GM21528 (cell line): Measurements from ENCODE around the gene ZNF700.
"Not testable (repeated sequence)": the region's sequence is repeated elsewhere in the genome, so short reads cannot be mapped to it uniquely, and the experiment has no call there.

ENCODE experiments used
- ATAC-seq: cut with Tn5 transposase; IDR thresholded peaks from one replicate; pipeline ENCODE4 v1.9.1; 2021; ENCODE audit warnings: mild to moderate bottlenecking, moderate library complexity; ENCODE audit not compliant: unreplicated experiment, low FRiP score

Gene ZNF700

DNA sequence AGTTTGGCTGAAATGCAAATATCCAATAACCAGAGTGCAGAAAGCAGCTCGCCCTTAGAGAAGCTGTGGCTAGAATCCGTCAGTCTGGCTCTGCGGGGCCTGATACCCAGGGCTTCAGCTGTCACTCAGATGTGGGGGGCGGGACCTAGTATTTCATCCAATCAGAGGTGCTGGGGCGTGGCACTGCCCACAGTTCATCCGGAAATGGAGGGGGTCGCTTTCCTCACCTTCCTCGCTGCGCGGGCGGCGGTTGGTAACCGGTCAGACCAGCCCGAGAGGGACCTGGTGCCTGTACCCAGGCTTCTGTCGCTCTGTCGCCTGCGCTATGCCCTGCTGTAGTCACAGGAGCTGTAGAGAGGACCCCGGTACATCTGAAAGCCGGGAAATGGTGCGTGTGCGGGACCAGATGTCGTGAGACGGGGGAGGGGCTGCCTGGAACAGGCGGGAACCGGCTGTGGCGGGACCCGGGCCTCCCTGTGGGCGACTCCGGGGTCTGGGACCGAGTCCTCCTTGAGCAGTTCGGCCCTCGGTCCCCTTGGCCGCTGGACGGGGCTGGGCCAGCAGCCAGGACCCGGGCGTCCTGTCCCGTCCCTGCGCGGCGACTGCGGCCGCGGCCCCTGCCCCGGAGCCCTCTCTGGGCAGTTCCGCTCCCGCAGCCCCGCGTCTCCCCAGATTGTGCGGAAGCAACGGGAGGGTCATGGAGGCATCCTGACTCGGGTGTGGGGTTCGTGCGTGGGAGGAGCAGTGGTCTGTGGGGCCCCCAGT, at the start of gene ZNF700:
Gene ZNF700, plus strand, starts transcription at position 222 of the 765 bp plus-strand sequence. Its CDS starts 104 bp downstream, at position 326.
- ATAC-seq: peak; percentile 89

DNA sequence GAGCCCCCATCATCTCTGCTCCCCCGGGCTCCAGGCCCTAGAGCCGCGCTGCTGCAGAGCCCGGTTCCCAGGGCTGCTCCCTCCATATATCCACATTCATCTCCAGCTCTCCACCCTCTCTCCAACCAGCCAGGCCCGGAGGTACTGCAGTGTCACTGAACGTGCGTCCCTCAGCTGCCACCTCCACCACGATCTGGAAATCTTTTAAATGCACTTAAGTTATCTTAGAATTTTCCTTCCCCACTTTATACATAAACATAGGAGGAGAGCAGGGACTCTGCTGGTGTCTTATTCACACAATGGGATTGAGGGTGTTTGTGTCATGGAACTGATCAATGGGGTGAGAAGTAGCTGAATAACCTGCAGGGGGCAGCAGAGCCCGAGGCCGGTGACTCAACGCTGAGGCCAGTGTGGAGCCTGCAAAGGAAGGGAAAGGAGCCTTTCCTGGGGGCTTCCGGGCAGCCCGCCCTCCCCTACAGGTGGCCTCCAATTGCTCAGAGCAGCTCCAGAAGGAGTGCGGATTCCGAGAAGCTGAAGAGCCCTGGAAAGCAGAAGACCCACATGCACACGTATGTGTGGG, 45.1 kb upstream of the ZNF700 start:
- not testable (repeated sequence) for ATAC-seq

DNA sequence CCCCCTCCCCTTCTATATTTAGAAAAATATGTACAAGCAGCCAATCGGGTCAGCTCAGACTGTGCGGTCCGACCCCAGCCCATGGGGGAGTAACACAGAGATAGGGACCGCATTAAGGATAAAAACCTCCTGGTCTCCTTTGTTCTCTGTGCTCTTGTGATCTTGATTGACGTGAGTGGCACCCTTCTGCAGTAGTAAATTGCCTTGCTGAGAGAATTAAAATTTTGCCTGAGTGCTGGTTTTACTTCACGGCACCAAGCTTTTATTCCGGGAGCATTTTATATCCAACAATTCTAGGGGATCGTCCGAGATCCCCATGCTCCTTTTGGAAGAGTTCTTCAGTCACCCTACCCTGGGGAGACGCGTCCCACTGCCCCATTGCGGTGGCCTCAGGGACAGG, 44.3 kb upstream of the ZNF700 start:
- no peak for ATAC-seq

DNA sequence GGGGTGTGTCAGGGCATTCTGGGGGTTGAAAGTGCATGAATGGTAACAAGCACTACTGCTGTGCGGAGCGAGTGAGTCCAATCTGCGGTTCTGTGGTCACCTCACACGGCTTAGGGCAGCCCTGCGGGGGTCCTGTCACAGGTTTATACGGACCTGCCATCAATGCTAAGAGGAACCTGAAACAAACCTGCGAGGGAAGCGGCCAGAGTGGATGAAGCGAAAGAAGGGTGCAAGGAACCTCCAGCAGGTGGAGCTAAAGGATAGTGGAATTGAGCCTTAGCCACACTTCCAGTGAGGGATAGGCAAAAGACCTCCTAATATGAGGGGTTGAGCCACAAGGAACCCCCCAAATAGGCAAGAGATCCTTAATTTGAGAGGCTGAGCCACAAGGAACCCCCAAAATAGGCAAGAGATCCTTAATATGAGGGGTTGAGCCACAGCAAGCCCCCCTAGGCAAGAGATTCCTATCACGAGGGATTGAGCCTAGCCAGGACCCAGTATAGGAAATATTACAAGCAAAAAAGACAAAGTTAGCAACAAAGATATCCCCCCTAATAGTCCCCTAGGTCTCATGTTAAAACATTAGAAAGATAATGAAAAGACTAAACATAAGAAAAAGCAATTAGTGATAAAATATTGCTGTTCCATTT, 43.6 kb upstream of the ZNF700 start:
- ATAC-seq: no peak

DNA sequence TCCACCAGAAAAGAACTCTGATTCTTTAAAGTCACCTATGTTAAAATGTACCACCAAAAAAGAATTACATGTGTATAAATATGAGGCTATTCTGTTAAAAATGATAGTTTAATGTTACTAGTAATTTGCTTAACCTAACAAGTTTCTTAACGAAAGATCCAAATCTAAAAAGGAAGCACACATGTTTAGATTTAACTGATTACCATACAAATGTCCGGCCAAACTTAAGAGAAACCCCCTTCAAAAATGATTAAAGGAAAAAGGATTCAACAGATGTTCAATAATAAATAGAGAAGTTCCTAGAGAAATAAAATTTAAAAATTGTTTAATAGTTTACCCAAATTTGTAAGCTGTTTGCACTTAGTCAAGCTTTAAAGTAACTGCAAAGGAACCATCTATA, 42.3 kb upstream of the ZNF700 start:
- no peak for ATAC-seq

DNA sequence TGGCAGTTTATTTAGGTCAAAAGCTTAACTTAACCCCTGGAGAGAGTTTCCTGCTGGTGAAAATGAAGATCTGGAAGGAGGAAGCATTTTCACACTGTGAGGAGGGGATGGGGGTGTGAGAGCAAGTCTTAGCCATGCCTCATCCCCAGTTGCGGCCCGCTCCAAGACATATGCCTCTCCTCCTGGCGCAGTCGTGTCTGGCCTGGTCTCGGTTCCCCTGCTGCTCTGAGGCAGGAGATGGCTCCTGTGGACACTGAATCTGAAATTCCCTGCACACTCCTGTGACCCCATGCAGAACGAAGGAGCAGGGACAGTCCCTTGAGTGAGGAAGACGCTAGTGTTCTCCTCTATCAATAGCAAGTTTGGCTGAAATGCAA, 37.7 kb upstream of the ZNF700 start:
- no peak for ATAC-seq

DNA sequence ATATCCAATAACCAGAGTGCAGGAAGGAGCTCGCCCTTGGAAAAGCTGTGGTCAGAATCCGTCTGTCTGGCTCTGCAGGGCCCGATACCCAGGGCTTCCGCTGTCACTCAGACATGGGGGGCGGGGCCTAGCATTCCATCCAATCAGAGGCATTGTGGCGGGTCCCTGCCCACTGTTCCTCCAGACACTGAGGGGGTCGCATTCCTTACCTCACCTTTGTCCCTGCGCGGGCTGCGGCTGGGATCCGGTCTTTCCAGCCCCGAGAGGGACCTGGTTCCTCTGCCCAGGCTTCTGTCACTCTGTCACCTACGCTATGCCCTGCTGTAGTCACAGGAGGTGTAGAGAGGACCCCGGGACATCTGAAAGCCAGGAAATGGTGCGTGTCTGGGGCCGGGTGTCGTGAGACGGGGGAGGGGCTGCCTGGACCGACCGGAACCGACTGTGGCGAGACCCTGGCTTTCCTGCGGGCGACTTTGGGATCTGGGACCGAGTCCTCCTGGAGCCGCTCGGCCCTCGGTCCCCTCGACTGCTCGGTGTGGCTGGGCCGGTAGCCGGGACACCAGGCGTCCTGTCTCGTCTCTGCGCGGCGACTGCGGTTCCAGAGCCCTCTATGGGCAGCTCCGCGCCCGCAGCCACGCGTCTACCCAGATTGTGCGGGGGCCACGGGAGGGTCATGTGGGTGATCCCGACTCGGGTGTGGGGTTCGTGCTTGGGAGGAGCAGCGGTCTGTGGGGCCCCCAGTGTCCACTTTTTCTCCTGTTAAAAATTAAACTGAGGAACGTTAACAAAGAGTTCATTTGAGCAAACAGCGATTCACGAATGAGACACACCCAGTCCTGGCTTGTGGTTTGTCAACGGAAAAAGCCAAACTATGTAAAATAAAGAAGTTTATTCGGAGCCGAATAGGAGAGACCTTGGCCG, 37.0 kb upstream of the ZNF700 start, which contains the start of gene ZNF69:
Gene ZNF69, plus strand, starts transcription at position 172 of the 921 bp plus-strand sequence. Its CDS starts 142 bp downstream, at position 314.
- no peak for ATAC-seq

DNA sequence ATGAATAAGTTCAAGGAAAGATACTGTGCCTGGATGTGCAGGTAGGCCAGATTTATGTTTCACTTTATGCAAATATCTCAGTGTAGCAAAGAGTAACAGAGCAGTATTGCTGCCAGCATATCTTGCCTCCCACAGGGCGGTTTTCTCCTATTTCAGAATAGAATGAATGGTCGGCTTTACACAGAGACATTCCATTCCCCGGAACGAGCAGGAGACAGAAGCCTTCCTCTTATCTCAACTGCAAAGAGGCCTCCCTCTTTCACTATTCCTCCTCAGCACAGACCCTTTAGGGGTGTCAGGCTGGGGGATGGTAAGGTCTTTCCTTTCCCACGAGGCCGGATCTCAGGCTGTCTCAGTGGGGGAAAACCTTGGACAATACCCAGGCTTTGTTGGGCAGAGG, 35.0 kb upstream of the ZNF700 start:
- ATAC-seq: not testable (repeated sequence)

DNA sequence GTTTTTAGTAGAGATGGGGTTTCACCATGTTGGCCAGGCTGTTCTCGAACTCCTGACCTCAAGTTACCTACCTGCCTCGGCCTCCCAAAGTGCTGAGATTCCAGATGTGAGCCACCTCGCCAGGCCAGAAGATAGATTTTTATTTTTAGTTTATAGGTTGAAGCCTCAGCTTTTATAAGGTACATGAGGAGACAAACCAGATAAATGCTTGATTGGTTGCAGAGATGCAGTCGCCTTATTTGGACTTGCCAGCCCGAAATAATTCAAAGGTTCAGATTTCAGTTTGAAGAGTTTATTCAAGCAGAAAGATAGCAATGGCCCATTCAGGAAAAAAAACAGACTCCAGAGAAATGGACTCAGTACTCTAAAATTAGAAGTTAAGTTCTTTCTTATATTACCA, 34.3 kb upstream of the ZNF700 start:
- no peak for ATAC-seq

DNA sequence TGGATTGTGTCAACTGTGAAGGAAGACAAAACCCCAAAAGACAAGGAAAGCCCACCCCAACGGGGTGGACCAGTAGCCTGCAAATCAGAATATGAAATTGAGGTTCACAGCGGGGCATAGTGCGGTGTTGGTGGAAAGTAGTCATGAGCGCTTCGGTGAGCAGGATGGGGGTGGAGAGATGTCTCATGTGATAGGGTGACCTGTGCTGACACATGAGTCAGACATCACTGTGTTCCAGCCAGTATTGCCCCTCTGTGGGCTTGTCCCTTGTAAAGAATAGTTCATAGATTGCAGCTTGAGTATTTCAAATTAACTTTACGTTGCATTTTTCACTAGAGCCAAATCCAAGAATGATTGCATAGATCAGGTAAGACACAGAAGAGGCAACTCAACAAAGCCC, 30.1 kb upstream of the ZNF700 start:
- ATAC-seq: no peak

DNA sequence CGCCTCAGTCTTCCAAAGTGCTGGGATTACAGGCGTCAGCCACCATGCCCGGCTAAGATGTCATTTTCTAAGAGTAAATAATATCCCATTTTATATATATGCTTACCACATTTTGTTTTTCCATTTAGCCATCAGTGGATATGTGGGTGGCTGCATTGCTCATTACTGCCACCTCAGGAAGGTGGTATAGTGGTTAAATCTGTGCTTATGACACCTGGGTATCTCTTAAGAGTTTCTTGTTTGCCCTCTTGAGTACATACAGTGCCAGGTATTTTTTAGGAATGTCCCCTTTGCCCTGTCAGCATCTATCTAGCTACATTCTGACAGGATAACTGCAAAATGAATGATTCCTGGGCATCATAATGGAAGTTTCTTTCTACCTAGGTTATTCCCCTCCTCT, 22.7 kb upstream of the ZNF700 start:
- ATAC-seq: no peak

DNA sequence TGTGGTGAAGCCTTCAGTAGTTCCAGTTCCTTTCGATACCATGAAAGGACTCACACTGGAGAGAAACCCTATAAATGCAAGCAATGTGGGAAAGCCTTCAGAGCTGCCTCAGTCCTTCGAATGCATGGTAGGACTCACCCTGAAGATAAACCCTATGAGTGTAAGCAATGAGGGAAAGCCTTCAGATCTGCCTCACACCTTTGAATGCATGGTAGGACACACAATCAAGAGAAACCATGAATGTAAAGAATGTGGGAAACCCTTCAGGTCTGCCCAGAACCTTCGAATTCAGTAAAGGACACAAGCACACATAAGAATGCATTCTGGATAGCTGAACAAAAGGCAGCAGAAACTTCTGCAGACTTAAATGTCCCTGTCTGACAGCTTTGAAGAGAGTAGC, 19.0 kb upstream of the ZNF700 start:
- ATAC-seq: no peak

DNA sequence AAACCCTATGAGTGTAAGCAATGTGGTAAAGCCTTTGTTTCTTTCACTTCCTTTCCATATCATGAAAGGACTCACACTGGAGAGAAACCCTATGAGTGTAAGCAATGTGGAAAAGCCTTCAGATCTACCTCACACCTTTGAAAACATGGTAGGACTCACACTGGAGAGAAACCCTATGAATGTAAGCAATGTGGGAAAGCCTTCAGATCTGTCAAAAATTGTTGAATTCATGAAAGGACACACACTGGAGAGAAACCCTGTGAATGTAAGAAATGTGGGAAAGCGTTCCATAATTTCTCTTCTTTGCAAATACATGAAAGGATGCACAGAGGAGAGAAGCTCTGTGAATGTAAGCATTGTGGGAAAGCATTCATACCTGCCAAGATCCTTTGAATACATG, 13.0 kb upstream of the ZNF700 start:
- not testable (repeated sequence) for ATAC-seq

DNA sequence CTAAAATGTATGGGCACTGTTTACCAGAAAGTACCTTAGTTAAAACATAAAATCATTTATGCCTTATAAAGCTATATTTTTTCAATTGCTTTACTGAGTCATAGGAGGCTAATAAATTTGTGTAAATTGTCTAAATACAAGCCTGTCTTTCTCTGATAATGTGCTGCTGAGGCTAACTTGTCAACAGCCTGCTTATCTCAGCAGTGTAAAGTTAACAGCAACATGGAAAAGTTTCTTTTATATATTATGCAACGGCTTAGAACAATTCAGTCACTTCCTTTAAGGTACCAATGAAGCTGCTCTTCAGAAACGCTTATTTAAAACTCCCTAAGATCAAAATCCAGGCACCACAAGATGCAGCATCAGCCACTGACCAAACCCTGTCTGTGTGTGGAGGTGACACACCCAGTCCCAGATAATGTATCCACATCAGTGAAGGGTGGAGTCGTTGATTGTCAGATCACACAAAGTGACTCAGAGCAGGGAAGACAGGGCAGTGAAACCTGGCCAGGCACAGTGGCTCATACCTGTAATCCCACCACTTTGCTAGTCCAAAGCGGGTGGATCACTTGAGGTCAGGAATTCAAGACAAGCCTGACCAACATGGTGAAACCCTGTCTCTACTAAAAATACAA, 10.4 kb upstream of the ZNF700 start:
- not testable (repeated sequence) for ATAC-seq

DNA sequence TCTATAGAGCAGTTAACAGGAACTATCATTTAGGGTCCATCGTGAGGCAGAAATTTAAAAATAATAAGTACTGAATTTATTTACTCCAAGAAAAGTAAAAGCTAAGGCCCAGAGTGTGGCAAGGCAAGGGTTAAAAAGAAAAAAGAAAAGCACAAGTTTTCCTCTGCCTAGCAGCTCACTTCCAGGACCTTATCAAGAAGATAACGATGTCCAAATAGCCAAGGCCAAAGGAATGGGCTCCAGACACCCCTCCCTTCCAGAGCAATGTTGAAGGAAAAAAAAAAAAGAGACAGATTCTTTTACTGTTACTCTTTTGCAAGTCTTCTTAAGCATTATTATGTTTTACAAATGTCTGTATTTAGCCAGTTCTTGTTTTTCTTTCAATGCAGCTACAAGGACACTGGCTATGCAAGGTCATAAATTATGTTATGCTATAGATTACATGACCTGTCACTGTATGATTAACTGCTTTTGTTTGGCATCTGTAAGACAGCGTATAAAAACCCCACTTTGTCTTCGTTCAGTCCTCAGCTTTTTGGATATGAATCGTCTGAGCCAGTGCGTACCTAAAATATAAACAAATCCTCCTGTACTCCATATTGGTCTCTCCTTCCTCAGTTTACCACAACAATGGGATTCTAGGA, 2.9 kb upstream of the ZNF700 start:
- ATAC-seq: no peak

DNA sequence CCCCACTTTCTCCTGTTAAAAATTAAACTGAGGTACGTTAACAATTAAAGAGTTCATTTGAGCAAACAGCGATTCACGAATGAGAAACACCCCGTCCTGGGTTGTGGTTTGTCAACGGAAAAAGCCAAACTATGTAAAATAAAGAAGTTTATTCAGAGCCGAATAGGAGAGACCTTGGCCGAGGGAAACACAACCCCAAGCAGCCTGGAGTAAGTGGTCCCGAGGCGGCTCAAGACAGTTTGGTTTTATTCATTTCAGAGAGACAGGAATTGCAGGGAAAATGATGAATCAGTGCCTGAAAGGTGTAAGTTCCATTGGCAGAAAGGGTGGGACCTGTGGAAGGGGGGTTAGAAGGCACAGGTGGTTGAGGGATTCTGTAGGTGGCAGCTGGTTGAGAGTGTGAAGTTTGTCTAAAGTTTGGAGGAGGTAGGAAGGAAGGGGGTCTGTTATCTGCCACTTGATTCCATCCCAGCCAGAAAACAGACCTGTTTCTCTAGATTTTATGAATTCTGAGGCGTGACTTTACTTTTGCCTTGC, 812 bp downstream of the ZNF700 start:
- ATAC-seq: not testable (repeated sequence)

DNA sequence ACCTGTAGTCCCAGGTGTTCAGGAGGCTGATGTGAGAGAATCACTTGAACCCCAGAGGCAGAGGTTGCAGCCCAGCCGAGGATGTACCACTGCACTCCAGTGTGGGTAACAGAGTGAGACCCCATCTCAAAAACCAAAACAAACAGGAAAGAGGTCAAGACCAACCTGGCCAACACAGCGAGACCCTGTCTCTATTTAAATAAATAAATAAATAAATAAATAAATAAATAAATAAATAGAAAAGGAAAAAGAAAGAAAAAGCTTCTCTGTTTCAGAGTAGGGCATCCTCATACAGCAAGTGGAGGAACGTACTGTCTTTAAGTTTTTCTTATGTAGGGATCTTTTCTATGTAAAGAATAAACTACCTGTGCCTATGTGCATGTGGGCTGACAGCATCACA, 2.3 kb downstream of the ZNF700 start:
- no peak for ATAC-seq

DNA sequence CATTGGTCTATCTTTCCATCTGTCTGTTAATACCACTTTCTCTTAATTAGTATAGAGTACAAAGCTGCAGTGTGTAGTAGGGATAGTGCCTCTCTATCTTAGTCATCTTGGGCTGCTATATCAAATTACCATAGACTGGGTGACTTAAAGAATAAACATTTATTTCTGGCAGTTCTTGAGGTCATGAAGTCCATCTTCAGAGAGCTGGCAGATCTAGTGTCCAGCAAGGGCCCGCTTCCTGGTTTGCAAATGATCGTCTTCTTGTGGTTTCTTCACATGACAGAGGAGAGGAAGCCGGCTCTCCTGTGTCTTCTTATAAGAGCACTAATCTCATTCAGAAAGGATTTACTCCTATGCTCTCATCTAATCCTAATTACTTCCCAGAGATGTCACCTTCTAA, 6.1 kb downstream of the ZNF700 start:
- ATAC-seq: no peak

DNA sequence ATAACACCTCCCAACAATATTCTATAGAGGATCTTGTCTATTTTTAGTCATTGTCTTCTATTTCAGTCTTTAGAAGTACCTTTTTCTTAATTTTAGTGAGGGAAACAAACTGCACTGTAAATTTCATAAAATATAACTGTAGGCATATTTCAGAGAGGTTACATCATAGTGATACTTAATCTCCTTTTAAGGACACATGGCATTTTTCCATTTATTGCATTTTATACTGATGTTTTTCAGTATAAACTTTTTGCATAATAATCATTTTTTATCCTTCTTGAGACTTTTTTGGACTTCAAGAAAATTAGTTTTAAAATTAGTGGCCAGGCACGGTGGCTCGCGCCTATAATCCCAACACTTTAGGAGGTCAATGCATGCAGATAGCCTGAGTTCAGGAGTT, 6.6 kb downstream of the ZNF700 start:
- ATAC-seq: no peak
